SU-DHL-6 (cell line): ENCODE data around the gene MRPL1.

Experiments
- H2AFZ ChIP-seq: fragments of 200-600 bp; sonication (generic); 2 replicates; pipeline ENCODE4 v1.6.1; 2014; ENCODE audit warnings: low read depth, mild to moderate bottlenecking, moderate library complexity, mixed read lengths, antibody characterized with exemption, low read length; ENCODE audit not compliant: severe bottlenecking
- H3F3A ChIP-seq: fragments of 200-600 bp; shearing (Covaris generic); 2 replicates; pipeline ENCODE4 v1.6.0; 2016; ENCODE audit warnings: antibody characterized with exemption, mild to moderate bottlenecking; ENCODE audit not compliant: insufficient read depth
- H3K27ac ChIP-seq: fragments of 200-600 bp; sonication (generic); 2 replicates; pipeline ENCODE4 v1.5.1; 2016; ENCODE audit warnings: low read depth, mild to moderate bottlenecking, low read length, moderate library complexity, mixed read lengths
- H3K27me3 ChIP-seq: fragments of 200-600 bp; sonication (generic), shearing (Covaris generic); 2 replicates; pipeline ENCODE4 v1.6.0; 2014; ENCODE audit warnings: mild to moderate bottlenecking, low read length
- H3K36me3 ChIP-seq: fragments of 200-600 bp; sonication (generic); 2 replicates; pipeline ENCODE4 v1.6.1; 2014; ENCODE audit warnings: mild to moderate bottlenecking, low read length, mixed read lengths
- H3K4me2 ChIP-seq: fragments of 300-600, 200-600 bp; shearing (Covaris generic), sonication (generic); 2 replicates; pipeline ENCODE4 v1.6.0; 2014; ENCODE audit warnings: low read length, low read depth, mild to moderate bottlenecking; ENCODE audit not compliant: poor library complexity, severe bottlenecking
- H3K4me3 ChIP-seq: fragments of 200-600 bp; sonication (generic); 2 replicates; pipeline ENCODE4 v1.5.1; 2014; ENCODE audit warnings: antibody characterized with exemption, low read length, mild to moderate bottlenecking, mixed read lengths; ENCODE audit not compliant: insufficient read depth, poor library complexity, severe bottlenecking
- H3K79me2 ChIP-seq: fragments of 200-600 bp; sonication (generic); 2 replicates; pipeline ENCODE4 v1.6.1; 2014; ENCODE audit warnings: mild to moderate bottlenecking, low read length, moderate library complexity; ENCODE audit not compliant: insufficient read depth
- H3K9ac ChIP-seq: fragments of 200-600 bp; sonication (generic); 2 replicates; pipeline ENCODE4 v1.7.0; 2014; ENCODE audit warnings: mild to moderate bottlenecking, low read length
- H3K9me2 ChIP-seq: fragments of 200-600 bp; sonication (generic); replicated peaks from 2 replicates; pipeline ENCODE4 v1.6.1; 2014; ENCODE audit warnings: low read length; ENCODE audit not compliant: insufficient read depth
- H3K9me3 ChIP-seq: fragments of 200-600 bp; sonication (generic); 2 replicates; pipeline ENCODE4 v1.6.1; 2014; ENCODE audit warnings: low read length, mixed read lengths; ENCODE audit not compliant: insufficient read depth
- H4K20me1 ChIP-seq: fragments of 200-600 bp; sonication (generic); 2 replicates; pipeline ENCODE4 v1.6.1; 2014; ENCODE audit warnings: low read depth, mild to moderate bottlenecking, antibody characterized with exemption, low read length, moderate library complexity, mixed read lengths
- EZH2phosphoT487 ChIP-seq: fragments of 200-600 bp; sonication (generic), shearing (Covaris generic); conservative IDR thresholded peaks from 2 replicates; pipeline ENCODE4 v1.6.1; 2018; ENCODE audit warnings: mild to moderate bottlenecking, antibody characterized with exemption, low read length, moderate library complexity, mixed read lengths
- TF ChIP-seq, protein P1 (sequence below): fragments of 200-600 bp; sonication (generic); IDR thresholded peaks from one replicate; pipeline ENCODE4 v1.5.1; 2017; ENCODE audit warnings: antibody characterized with exemption, mild to moderate bottlenecking, low read length, moderate library complexity; ENCODE audit not compliant: insufficient read depth, poor library complexity, severe bottlenecking

The MRPL1 gene

DNA sequence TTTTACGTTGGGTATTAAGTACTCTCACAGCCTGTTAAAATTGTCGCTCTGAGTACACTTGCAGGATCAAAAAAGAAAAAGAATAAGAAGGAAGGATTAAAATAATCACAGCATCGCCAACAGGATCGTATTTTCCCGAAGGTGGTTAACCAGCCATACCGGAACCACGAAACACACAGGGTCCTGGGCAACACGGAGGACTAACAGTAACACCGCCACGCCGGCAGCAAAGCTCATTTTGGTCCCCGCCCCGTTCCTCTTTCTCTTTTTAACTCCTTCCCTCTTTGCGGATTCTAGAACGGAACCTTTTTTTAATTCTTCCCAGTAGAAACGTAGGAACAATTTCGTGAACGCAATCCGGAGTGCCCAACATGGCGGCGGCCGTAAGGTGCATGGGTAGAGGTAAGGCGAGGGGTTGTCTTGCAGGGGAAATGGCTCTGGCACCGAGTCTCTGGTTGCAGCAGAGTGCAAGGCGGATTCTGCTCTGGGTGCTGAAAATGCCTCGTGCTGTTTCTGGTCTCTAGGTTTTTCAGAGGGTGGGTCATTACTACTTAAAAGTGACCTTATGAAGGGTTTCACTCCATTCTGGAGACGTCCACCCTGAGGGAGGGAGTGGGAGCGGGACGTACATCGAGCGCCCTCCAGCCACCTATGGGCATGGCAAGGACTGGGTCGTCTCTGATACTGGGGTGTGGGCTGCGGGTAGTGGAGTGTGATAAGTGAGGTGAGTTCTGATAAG is at the start of gene MRPL1:
TSS of gene MRPL1 (plus strand) at position 353 of the 739 bp plus-strand sequence. CDS start at position 372, 19 bp downstream.
- H3K36me3 ChIP-seq: no peaks in the 10 kb centered on the region
- H4K20me1 ChIP-seq: no peaks in the 10 kb centered on the region
- TF ChIP-seq, protein P1, sequence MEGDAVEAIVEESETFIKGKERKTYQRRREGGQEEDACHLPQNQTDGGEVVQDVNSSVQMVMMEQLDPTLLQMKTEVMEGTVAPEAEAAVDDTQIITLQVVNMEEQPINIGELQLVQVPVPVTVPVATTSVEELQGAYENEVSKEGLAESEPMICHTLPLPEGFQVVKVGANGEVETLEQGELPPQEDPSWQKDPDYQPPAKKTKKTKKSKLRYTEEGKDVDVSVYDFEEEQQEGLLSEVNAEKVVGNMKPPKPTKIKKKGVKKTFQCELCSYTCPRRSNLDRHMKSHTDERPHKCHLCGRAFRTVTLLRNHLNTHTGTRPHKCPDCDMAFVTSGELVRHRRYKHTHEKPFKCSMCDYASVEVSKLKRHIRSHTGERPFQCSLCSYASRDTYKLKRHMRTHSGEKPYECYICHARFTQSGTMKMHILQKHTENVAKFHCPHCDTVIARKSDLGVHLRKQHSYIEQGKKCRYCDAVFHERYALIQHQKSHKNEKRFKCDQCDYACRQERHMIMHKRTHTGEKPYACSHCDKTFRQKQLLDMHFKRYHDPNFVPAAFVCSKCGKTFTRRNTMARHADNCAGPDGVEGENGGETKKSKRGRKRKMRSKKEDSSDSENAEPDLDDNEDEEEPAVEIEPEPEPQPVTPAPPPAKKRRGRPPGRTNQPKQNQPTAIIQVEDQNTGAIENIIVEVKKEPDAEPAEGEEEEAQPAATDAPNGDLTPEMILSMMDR: no peak
- no peak for TF ChIP-seq EZH2phosphoT487
- peak within 1 kb of the TSS; percentile 71 for H3K9ac ChIP-seq
- peak within 1 kb of the TSS; percentile 87 for H3K4me3 ChIP-seq
- peaks cover 33% of the 10 kb centered on the region for H3K79me2 ChIP-seq
- H2AFZ ChIP-seq: peak within 1 kb of the TSS; percentile 97
- H3K27ac ChIP-seq: peak within 1 kb of the TSS; percentile 91
- H3K27me3 ChIP-seq: no peaks in the 10 kb centered on the region
- no peaks in the 10 kb centered on the region for H3K9me2 ChIP-seq
- H3K4me2 ChIP-seq: peak within 1 kb of the TSS; percentile 86
- H3K9me3 ChIP-seq: no peaks in the 10 kb centered on the region
- H3F3A ChIP-seq: peaks cover 18% of the 10 kb centered on the region; the same call in 1 of the 2 replicates

DNA sequence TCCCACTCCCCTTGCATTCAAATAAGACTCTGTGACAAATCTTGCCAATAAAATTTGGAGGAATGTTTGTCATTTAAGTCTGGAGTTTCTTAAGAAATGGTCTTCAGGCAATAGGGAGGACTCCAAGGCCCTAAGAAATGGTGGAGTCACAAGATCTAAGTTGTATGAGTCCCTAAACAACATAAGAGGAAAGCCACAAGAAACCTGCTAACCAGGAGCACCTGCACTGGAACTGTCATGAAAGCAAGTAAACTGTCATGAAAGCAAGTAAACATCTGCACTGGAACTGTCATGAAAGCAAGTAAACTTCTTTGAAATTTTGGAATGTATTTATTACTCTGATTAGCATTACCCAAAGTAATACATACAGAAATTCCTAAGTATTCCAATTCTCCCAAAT is 47.0 kb upstream of the MRPL1 start:
- Histone ChIP-seq H2AFZ (no peak overlapping the region), H3F3A (peaks cover 11% of the 10 kb centered on the region), H3K9ac (no peak overlapping the region), H3K27ac (no peak overlapping the region), H3K9me3 (no peaks in the 10 kb centered on the region), H3K27me3 (no peaks in the 10 kb centered on the region), H3K9me2 (no peaks in the 10 kb centered on the region), H4K20me1 (no peaks in the 10 kb centered on the region), H3K4me3 (no peak overlapping the region), H3K36me3 (no peaks in the 10 kb centered on the region), H3K79me2 (peaks cover 29% of the 10 kb centered on the region), H3K4me2 (no peak overlapping the region)
- TF ChIP-seq, protein P1: no peak
- TF ChIP-seq EZH2phosphoT487: no peak

DNA sequence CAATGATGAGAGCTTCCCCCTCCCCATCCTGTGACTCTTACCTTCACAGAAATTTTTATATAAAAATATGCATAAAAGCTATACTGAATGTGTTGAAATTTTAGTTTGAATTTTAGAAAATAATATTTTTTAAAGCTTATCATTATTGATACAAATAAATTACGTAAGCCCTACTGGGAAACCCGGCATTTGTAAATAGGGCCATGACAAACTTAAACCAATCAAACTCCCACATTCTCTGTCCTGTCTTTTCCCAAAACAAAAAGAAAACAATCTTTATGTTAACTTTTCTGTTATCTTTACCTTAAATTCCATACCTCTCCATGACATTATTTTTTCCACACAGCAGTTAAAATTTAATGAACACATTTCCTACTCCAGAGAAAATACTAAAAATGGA is 46.1 kb upstream of the MRPL1 start:
- Histone ChIP-seq H3K4me2 (no peak overlapping the region), H3F3A (peaks cover 11% of the 10 kb centered on the region), H3K36me3 (no peaks in the 10 kb centered on the region), H3K9me3 (no peaks in the 10 kb centered on the region), H3K9me2 (no peaks in the 10 kb centered on the region), H4K20me1 (no peaks in the 10 kb centered on the region), H3K79me2 (peaks cover 25% of the 10 kb centered on the region), H3K9ac (no peak overlapping the region), H3K27me3 (no peaks in the 10 kb centered on the region), H2AFZ (no peak overlapping the region), H3K27ac (no peak overlapping the region), H3K4me3 (no peak overlapping the region)
- TF ChIP-seq, protein P1: no peak
- no peak for TF ChIP-seq EZH2phosphoT487
